COLO668 (cell line): ENCODE measurements around the gene GPR157.

Experiments used
- DNase-seq: peaks from one replicate; lab custom pipeline; 2025; ENCODE audit not compliant: unreplicated experiment; lab: John Stamatoyannopoulos, UW

GPR157 gene

DNA sequence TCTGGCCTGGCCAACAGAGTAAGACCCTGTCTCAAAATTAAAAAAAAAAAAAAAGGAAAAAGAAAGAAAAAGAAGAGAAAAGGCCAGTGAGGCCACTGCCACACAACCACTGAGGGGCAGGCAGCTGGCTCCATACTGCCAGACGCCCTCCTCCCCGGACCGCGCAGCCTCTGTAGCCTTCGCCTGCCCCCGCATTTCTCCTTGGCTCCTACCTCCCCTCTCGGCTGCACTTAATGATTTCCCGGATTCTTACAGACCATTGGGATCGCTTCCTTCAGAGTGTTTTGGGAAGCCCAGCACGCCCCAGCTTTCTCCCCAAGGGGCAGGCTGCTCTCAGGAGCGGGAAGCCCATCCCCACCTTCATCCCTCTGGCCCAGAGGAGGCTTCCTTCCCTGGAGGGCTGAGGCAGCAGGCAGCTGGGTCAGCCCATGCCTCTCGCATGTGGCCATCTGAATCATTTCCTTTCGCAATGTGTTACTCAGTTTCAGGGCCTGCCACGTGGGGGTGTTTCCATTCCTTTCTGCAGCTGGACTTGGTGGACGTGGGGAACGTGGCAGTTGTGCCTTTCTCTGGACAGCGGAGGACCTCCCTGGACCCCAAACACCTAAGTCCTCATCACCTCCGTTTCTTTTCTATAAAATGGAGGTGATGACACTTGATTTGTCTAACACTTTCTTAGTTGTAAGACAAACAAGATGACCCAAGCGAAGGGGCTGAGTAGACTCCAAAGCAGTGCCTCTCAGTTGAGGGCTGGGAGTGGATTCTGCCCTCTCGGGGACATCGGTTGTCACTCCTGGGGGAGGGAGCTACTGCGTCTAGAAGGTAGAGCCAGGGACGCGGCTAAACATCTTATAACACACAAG lies 61.7 kb downstream of the GPR157 start:
- no peak for DNase-seq

DNA sequence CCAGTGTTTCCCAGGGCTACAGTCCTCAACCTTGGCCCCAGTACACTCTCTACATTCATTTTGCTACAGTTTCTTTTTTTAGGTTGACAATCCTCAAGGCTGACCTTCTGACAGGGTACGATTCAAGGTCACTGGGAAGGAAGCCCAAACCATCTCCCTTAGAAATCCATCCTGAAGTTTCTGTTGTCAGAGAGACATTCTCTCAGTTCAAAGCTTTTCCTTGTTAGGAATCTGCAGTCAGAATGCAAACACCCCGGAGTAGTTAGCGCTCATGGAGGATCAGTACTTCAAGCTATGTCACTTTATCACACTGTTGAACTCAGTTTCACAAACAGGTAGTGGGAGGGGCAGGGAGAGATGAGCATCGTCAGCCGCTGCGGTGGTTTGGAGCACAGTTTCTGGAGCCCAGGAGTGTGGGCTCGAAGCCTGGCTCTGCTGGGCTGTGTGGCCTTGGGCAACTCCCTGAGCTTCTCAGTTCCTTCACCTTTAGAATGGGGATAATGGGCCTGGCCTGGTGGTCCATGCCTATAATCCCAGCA lies 63.6 kb downstream of the GPR157 start:
- DNase-seq: no peak

- DNase-seq: no peak
Measured at GRCh38 chr1:9062846-9063245, 66.1 kb downstream of the GPR157 start.

GRCh38 chr1:9062021-9062471 lies 66.9 kb downstream of the GPR157 start:
- DNase-seq: no peak

- DNase-seq: no peak
Measured at GRCh38 chr1:9061252-9061960, 67.5 kb downstream of the GPR157 start.

DNA sequence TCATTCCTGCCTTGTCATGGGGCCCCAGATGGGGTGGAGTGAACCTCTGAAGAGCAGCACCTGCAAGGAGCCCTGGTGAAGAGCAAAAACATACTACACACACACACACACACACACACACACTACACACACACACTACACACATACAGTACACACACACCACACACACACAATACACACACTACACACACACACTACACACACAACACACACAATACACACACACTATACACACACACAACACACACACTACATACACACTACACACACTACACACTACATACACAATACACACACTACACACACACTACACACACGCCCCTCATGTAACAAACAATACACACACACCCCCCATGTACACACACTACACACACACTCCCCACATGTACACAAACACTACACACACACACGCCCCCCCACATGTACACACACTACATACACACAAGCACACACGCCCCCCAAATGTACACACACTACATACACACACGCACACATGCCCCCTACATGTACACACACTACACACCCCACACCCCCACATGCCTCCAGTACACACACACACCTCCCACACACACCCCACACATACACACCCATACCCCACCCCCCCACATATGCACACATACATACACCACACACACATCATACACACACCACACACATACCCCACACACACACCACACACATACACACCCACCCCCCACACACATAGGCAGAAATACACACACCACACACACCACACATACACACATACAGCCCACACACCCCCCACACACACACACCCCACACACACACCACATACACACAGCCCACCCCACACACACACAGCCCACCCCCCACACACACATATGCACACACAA lies 68.8 kb downstream of the GPR157 start:
- no peak for DNase-seq

GRCh38 chr1:9058465-9058864 lies 70.4 kb downstream of the GPR157 start:
- no peak for DNase-seq

DNA sequence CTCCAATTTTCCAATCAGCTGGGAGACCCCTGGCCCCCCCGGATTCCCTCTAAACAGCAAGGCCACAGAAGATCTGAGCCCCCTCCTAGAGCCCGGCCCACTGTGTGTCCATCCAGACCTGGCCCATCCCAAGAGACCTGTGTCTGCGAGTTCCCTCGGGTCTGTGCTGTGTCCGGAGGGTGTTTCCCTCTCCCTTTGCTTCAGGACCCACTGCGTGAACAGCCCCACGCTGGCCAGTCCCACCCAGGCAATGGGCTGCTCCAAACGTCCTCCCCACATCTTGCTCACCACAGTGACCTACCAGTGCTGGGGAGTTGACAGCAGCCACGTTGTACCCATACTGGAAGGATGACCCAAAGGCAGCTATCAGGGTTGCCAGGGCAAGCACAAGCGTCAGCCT lies 71.1 kb downstream of the GPR157 start:
- DNase-seq: no peak

DNA sequence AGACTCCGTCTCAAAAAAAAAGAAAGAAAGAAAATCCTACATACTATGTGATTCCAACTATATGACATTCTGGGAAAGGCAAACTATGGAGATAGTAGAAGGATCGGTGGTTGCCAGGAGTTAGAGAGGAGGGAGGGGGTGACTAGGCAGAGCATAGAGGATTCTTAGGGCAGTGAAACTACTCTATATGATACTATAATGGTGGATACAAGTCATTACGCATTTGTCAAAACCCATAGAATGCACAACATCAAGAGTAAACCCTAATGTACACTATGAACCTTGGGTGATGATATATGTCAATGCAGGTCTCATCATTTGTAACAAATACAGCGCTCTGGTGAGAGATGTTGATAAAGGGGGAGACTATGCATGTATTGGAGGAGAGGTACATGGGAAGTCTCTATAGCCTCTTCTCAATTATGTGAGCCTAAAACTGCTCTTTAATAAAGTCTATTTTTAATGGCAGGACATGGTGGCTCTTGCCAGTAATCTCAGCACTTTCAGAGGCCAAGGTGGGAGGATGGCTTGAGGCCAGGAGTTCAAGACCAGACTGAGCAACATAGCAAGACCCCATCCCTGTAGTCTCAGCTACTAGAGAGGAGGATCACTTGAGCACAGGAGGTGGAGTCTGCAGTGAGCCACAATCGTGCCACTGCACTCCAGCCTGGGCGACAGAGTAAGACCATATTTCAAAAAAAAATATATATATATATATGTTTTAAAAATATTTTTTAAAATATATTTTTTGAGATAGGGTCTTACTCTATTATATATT lies 76.4 kb downstream of the GPR157 start:
- DNase-seq: no peak

DNA sequence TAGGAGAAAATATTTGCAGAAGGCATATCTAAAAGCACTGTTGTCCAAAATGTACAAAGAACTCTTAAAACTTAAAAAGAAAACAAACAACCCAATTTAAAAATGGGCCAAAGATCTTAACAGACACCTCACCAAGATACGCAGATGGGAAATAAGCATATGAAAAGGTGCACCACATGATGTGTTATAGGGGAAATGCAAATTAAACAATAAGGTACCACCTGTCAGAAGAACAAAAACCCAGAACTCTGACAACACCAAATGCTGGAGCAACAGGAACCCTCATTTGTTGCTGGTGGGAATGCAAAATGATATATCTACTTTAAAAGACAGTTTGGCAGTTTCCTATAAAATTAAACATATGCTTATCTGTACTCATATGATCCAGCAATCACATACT lies 77.5 kb downstream of the GPR157 start:
- no peak for DNase-seq

GRCh38 chr1:9050803-9051202 lies 78.1 kb downstream of the GPR157 start:
- no peak for DNase-seq
